Mammary epithelial cell (primary cell): Measurements from ENCODE around the gene MTX2.

ENCODE experiments used
- CTCF ChIP-seq, 2 donors: IDR thresholded peaks in 1 of 2; conservative IDR thresholded peaks in 1 of 2; 2 replicates each; pipeline ENCODE4 v1.5.1; 2011 to 2012; ENCODE audit warnings: inconsistent platforms in 2 of 2, low read length in 2 of 2, mild to moderate bottlenecking in 2 of 2, control low read depth in 1 of 2, low read depth in 1 of 2; ENCODE audit not compliant: insufficient read depth in 1 of 2; ENCODE audit errors: extremely low read depth in 1 of 2
- EZH2 ChIP-seq: IDR thresholded peaks from 2 replicates; pipeline ENCODE4 v1.6.1; 2012; ENCODE audit warnings: low read length, inconsistent platforms, borderline replicate concordance

- no peak for TF ChIP-seq CTCF (conservative IDR thresholded peaks at IDR 0.05 in 1 of 2, IDR thresholded peaks at IDR 0.05 in 1 of 2; ENCODE audit: extremely low read depth in 1 of 2, insufficient read depth in 1 of 2, low read depth in 1 of 2, low read length in 2 of 2)
- TF ChIP-seq EZH2: no peak
Observed at GRCh38 chr2:176338395-176338794, 69.2 kb downstream of the MTX2 start.
